ENCODE measurements around the gene TBCD. TPM values are rescaled to one million over a fixed set of nuclear protein-coding genes. Genes with fewer than 3 reads are reported as not detected.

The TBCD gene
- total RNA-seq, 1 experiment from 2014 or later, result 94.6 TPM

DNA sequence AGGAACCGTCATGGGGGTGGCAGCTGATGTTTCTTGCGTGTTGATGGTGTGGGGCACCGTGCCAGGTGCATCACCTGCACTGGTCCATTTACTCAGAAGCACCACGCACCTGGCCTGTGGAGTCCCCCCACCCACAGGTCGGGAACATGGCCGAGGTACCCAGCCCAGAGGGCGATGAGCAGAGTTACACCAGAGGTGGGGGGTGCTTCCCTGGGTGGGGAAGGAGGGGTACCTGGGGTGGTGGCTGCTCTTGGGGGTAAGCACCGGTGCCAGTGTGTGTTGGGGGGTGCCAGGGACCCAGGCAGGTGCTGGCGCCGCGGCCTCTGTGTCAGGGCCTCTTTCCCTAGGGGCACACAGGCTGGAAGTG lies 92.9 kb downstream of the TBCD start:
- no peak overlapping the region for H3K27ac Mint-ChIP-seq (ENCODE audit: unreplicated experiment)
- H3K27me3 Mint-ChIP-seq (ENCODE audit: insufficient read depth, unreplicated experiment), result no peaks in the 10 kb centered on the region
- H3K36me3 Mint-ChIP-seq (ENCODE audit: insufficient read depth, unreplicated experiment), result peaks cover 19% of the 10 kb centered on the region
- no peaks in the 10 kb centered on the region for H3K27me3 ChIP-seq (replicated peaks; ENCODE audit: control insufficient read depth, insufficient read depth, low read length)
- TF ChIP-seq CTCF (IDR thresholded peaks at IDR 0.05; ENCODE audit: insufficient read depth in 1 of 2, low read depth in 1 of 2, low read length in 1 of 2, severe bottlenecking in 1 of 2, unreplicated experiment in 1 of 2), result no peak
- no peak overlapping the region for H3K4me3 ChIP-seq (ENCODE audit: low read depth, low read length)
- POLR2A ChIA-PET, result no interaction called here
- peaks cover 2% of the 10 kb centered on the region; the same call in 1 of the 2 replicates for H3K36me3 ChIP-seq (ENCODE audit: control insufficient read depth, insufficient read depth, low read length)
- BruUV-seq (replicated peaks), result no TSS peak
- DNase-seq, result no peak
- H3K4me1 ChIP-seq, result no peaks in the 10 kb centered on the region
- no peaks in the 10 kb centered on the region; the same call in 1 of the 2 replicates for H3K9me3 ChIP-seq
- no peak overlapping the region for H3K4me3 Mint-ChIP-seq (ENCODE audit: unreplicated experiment)
- no peaks in the 10 kb centered on the region for H3K4me1 Mint-ChIP-seq (ENCODE audit: low read depth, unreplicated experiment)
- CTCF ChIA-PET, result no interaction called here
- intact Hi-C loops (cut with micrococcal nuclease; ENCODE audit: unreplicated experiment), result no loop called here
- H3K9me3 Mint-ChIP-seq (ENCODE audit: unreplicated experiment), result no peaks in the 10 kb centered on the region

GRCh38 chr17:82845163-82845807 lies 93.4 kb downstream of the TBCD start:
- Mint-ChIP-seq H3K27ac (ENCODE audit: unreplicated experiment) (no peak overlapping the region), H3K4me3 (ENCODE audit: unreplicated experiment) (no peak overlapping the region), H3K4me1 (ENCODE audit: low read depth, unreplicated experiment) (no peaks in the 10 kb centered on the region), H3K36me3 (ENCODE audit: insufficient read depth, unreplicated experiment) (peaks cover 17% of the 10 kb centered on the region), H3K9me3 (ENCODE audit: unreplicated experiment) (no peaks in the 10 kb centered on the region), H3K27me3 (ENCODE audit: insufficient read depth, unreplicated experiment) (no peaks in the 10 kb centered on the region)
- no peaks in the 10 kb centered on the region for H3K4me1 ChIP-seq
- no peak overlapping the region for H3K4me3 ChIP-seq (ENCODE audit: low read depth, low read length)
- POLR2A ChIA-PET, result no interaction called here
- TF ChIP-seq CTCF (IDR thresholded peaks at IDR 0.05; ENCODE audit: insufficient read depth in 1 of 2, low read depth in 1 of 2, low read length in 1 of 2, severe bottlenecking in 1 of 2, unreplicated experiment in 1 of 2), result no peak
- DNase-seq, result no peak
- H3K27me3 ChIP-seq (replicated peaks; ENCODE audit: control insufficient read depth, insufficient read depth, low read length), result no peaks in the 10 kb centered on the region
- H3K36me3 ChIP-seq (ENCODE audit: control insufficient read depth, insufficient read depth, low read length), result peaks cover 2% of the 10 kb centered on the region; the same call in 1 of the 2 replicates
- H3K9me3 ChIP-seq, result no peaks in the 10 kb centered on the region; the same call in 1 of the 2 replicates
- intact Hi-C loops (cut with micrococcal nuclease; ENCODE audit: unreplicated experiment), result no loop called here
- no TSS peak for BruUV-seq (replicated peaks)
- CTCF ChIA-PET, result no interaction called here

DNA sequence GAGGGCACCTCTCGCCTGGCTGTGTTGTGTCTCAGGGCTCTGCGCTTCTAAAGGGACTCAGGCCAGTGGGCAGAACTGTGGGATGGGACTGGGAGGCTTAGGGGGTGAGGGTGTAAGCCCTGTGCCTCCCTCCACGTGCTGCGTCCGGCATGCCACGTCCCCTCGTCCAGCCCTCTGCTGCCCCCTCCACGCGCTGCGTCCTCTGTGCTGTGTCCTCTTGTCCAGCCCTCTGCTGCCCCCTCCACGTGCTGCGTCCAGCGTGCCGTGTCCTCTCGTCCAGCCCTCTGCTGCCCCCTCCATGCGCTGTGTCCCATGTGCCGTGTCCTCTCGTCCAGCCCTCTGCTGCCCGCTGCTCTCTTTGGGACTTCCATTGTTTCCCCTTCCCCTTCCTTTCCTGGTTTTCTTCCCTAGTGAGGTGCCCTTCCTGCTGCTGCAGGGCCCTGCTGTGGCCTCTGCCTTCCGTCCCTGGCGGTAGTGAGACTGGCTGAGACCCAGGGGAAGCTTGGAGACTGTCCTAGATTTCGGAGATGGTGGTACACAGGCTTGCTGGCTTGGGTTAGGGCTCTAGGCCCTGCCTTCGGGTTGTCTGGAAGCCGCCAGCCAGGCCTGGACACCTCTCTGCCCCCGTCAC lies 94.3 kb downstream of the TBCD start:
- no peak for TF ChIP-seq CTCF (IDR thresholded peaks at IDR 0.05; ENCODE audit: insufficient read depth in 1 of 2, low read depth in 1 of 2, low read length in 1 of 2, severe bottlenecking in 1 of 2, unreplicated experiment in 1 of 2)
- Mint-ChIP-seq H3K4me1 (ENCODE audit: low read depth, unreplicated experiment) (no peaks in the 10 kb centered on the region), H3K9me3 (ENCODE audit: unreplicated experiment) (no peaks in the 10 kb centered on the region), H3K4me3 (ENCODE audit: unreplicated experiment) (no peak overlapping the region), H3K27me3 (ENCODE audit: insufficient read depth, unreplicated experiment) (no peaks in the 10 kb centered on the region), H3K27ac (ENCODE audit: unreplicated experiment) (no peak overlapping the region), H3K36me3 (ENCODE audit: insufficient read depth, unreplicated experiment) (peaks cover 17% of the 10 kb centered on the region)
- intact Hi-C loops (cut with micrococcal nuclease; ENCODE audit: unreplicated experiment), result no loop called here
- no peak for DNase-seq
- H3K27me3 ChIP-seq (replicated peaks; ENCODE audit: control insufficient read depth, insufficient read depth, low read length), result no peaks in the 10 kb centered on the region
- H3K4me1 ChIP-seq, result no peaks in the 10 kb centered on the region
- no peaks in the 10 kb centered on the region; the same call in 1 of the 2 replicates for H3K9me3 ChIP-seq
- peaks cover 2% of the 10 kb centered on the region; the same call in 1 of the 2 replicates for H3K36me3 ChIP-seq (ENCODE audit: control insufficient read depth, insufficient read depth, low read length)
- CTCF ChIA-PET, result no interaction called here
- no TSS peak for BruUV-seq (replicated peaks)
- no peak overlapping the region for H3K4me3 ChIP-seq (ENCODE audit: low read depth, low read length)
- POLR2A ChIA-PET, result no interaction called here

Measured in Caco-2 (cell line).